MM.1S (cell line): ENCODE data around the gene FAM184A.

Experiments
- DNase-seq: peaks from one replicate; pipeline ENCODE4 v3.0.0-alpha.2; 2015
- H2AFZ ChIP-seq: fragments of 300-600 bp; sonication (generic); 2 replicates; pipeline ENCODE4 v1.6.0; 2016; ENCODE audit warnings: antibody characterized with exemption, low read length
- H3F3A ChIP-seq: fragments of 300-600 bp; sonication (generic); 2 replicates; pipeline ENCODE4 v1.6.1; 2016; ENCODE audit warnings: mild to moderate bottlenecking, antibody characterized with exemption, low read length, moderate library complexity, mixed read lengths; ENCODE audit not compliant: insufficient read depth
- H3K27ac ChIP-seq: fragments of 300-600 bp; sonication (generic); 2 replicates; pipeline ENCODE4 v1.5.1; 2016; ENCODE audit warnings: mild to moderate bottlenecking, low read length
- H3K27me3 ChIP-seq: fragments of 300-600 bp; sonication (generic); replicated peaks from 2 replicates; pipeline ENCODE4 v1.6.0; 2016; ENCODE audit warnings: low read length; ENCODE audit not compliant: insufficient read depth
- H3K36me3 ChIP-seq: fragments of 300-600 bp; sonication (generic); replicated peaks from 2 replicates; pipeline ENCODE4 v1.6.1; 2016; ENCODE audit warnings: mild to moderate bottlenecking, low read length, mixed read lengths; ENCODE audit not compliant: insufficient read depth
- H3K4me1 ChIP-seq: fragments of 300-600 bp; sonication (generic); 2 replicates; pipeline ENCODE4 v1.6.1; 2016; ENCODE audit warnings: low read length, mixed read lengths
- H3K4me2 ChIP-seq: fragments of 300-600 bp; sonication (generic); 2 replicates; pipeline ENCODE4 v1.6.0; 2016; ENCODE audit warnings: low read depth, low read length
- H3K4me3 ChIP-seq: fragments of 300-600 bp; sonication (generic); 2 replicates; pipeline ENCODE4 v1.5.1; 2016; ENCODE audit warnings: low read length, mixed read lengths
- H3K79me2 ChIP-seq: fragments of 300-600 bp; sonication (generic); 2 replicates; pipeline ENCODE4 v1.6.1; 2016; ENCODE audit warnings: mixed run types, low read length, mixed read lengths
- H3K9ac ChIP-seq: fragments of 300-600 bp; sonication (generic); 2 replicates; pipeline ENCODE4 v1.6.1; 2016; ENCODE audit warnings: low read length, mixed read lengths
- H3K9me2 ChIP-seq: fragments of 300-600 bp; sonication (generic); replicated peaks from 2 replicates; pipeline ENCODE4 v1.6.1; 2016; ENCODE audit warnings: mild to moderate bottlenecking, low read length, mixed read lengths; ENCODE audit not compliant: insufficient read depth
- H3K9me3 ChIP-seq: fragments of 300-600 bp; sonication (generic); replicated peaks from 2 replicates; pipeline ENCODE4 v1.6.1; 2016; ENCODE audit warnings: mild to moderate bottlenecking, low read length, mixed read lengths; ENCODE audit not compliant: insufficient read depth
- H4K20me1 ChIP-seq: fragments of 300-600 bp; sonication (generic); 2 replicates; pipeline ENCODE4 v1.6.1; 2016; ENCODE audit warnings: mild to moderate bottlenecking, low read length, moderate library complexity, mixed read lengths; ENCODE audit not compliant: insufficient read depth
- CTCF ChIP-seq: fragments of 300-600 bp; sonication (generic); IDR thresholded peaks from 2 replicates; pipeline ENCODE4 v1.5.1; 2016; ENCODE audit warnings: antibody characterized with exemption, low read length, mixed read lengths
- EZH2 ChIP-seq: fragments of 300-600 bp; sonication (generic); optimal IDR thresholded peaks from 2 replicates; pipeline ENCODE3; 2017; ENCODE audit warnings: low read depth, mild to moderate bottlenecking, antibody characterized with exemption, low read length, mixed read lengths
- EZH2phosphoT487 ChIP-seq: fragments of 300-600 bp; sonication (generic); IDR thresholded peaks from 2 replicates; pipeline ENCODE4 v1.6.1; 2018; ENCODE audit warnings: antibody characterized with exemption, low read length

Gene FAM184A

GRCh38 chr6:119037264-119037663 lies 41.2 kb downstream of the FAM184A start:
- Histone ChIP-seq H3K4me3 (no peak overlapping the region), H4K20me1 (no peaks in the 10 kb centered on the region), H3K9me3 (no peaks in the 10 kb centered on the region), H3K27me3 (no peaks in the 10 kb centered on the region), H3K4me1 (no peaks in the 10 kb centered on the region), H3K79me2 (no peaks in the 10 kb centered on the region), H3K4me2 (no peak overlapping the region), H3K9me2 (no peaks in the 10 kb centered on the region), H3F3A (no peaks in the 10 kb centered on the region), H3K9ac (no peak overlapping the region), H3K27ac (no peak overlapping the region), H3K36me3 (no peaks in the 10 kb centered on the region), H2AFZ (no peak overlapping the region)
- DNase-seq: no peak
- TF ChIP-seq CTCF: no peak

- H3K9ac ChIP-seq: no peak overlapping the region
- no peak overlapping the region for H3K4me2 ChIP-seq
- H3K36me3 ChIP-seq: no peaks in the 10 kb centered on the region
- H3K9me3 ChIP-seq: no peaks in the 10 kb centered on the region
- H4K20me1 ChIP-seq: no peaks in the 10 kb centered on the region
- TF ChIP-seq CTCF (no peak), EZH2phosphoT487 (no peak), EZH2 (no peak)
- no peaks in the 10 kb centered on the region for H3F3A ChIP-seq
- H3K9me2 ChIP-seq: no peaks in the 10 kb centered on the region
- no peaks in the 10 kb centered on the region for H3K79me2 ChIP-seq
- no peaks in the 10 kb centered on the region for H3K27me3 ChIP-seq
- H3K27ac ChIP-seq: no peak overlapping the region
- DNase-seq: no peak
- H3K4me3 ChIP-seq: no peak overlapping the region
- H3K4me1 ChIP-seq: no peaks in the 10 kb centered on the region
- no peak overlapping the region for H2AFZ ChIP-seq
These were observed 42.4 kb downstream of the FAM184A start for GRCh38 chr6:119036081-119036480.

- no peaks in the 10 kb centered on the region for H3K79me2 ChIP-seq
- H3K9me2 ChIP-seq: no peaks in the 10 kb centered on the region
- no peak for TF ChIP-seq CTCF
- DNase-seq: no peak
- H3K4me3 ChIP-seq: no peak overlapping the region
- H3K4me1 ChIP-seq: no peaks in the 10 kb centered on the region
- no peaks in the 10 kb centered on the region for H3F3A ChIP-seq
- H3K36me3 ChIP-seq: no peaks in the 10 kb centered on the region
- no peaks in the 10 kb centered on the region for H4K20me1 ChIP-seq
- no peak overlapping the region for H2AFZ ChIP-seq
- no peaks in the 10 kb centered on the region for H3K9me3 ChIP-seq
- no peak overlapping the region for H3K9ac ChIP-seq
- H3K27ac ChIP-seq: no peak overlapping the region
- H3K4me2 ChIP-seq: no peak overlapping the region
- H3K27me3 ChIP-seq: no peaks in the 10 kb centered on the region
These were observed 43.0 kb downstream of the FAM184A start for GRCh38 chr6:119035459-119035858.
